Measurements from ENCODE around the gene SLC2A4.

Gene SLC2A4

GRCh38 chr17:7236808-7237207, 44.7 kb upstream of the SLC2A4 start:
- no peak overlapping the region for H3K4me3 ChIP-seq (ENCODE audit: low read depth, low read length)
- in situ Hi-C loops (cut with HindIII; ENCODE audit: low sequenced_read_pairs): no loop called here
- no peak for DNase-seq (ENCODE audit: low read depth, low spot score)
- TF ChIP-seq CTCF (IDR thresholded peaks at IDR 0.05; ENCODE audit: low read depth, low read length): no peak

- H3K4me3 ChIP-seq (ENCODE audit: low read depth, low read length): peak overlapping the region; percentile 98
- no peak for TF ChIP-seq CTCF (IDR thresholded peaks at IDR 0.05; ENCODE audit: low read depth, low read length)
- in situ Hi-C loops (cut with HindIII; ENCODE audit: low sequenced_read_pairs): no loop called here
- DNase-seq (ENCODE audit: low read depth, low spot score): no peak
Observed at GRCh38 chr17:7237266-7237760, 44.2 kb upstream of the SLC2A4 start.

GRCh38 chr17:7237761-7238419, 43.6 kb upstream of the SLC2A4 start:
- peak; percentile 66 for DNase-seq (ENCODE audit: low read depth, low spot score)
- in situ Hi-C loops (cut with HindIII; ENCODE audit: low sequenced_read_pairs): no loop called here
- no peak for TF ChIP-seq CTCF (IDR thresholded peaks at IDR 0.05; ENCODE audit: low read depth, low read length)
- H3K4me3 ChIP-seq (ENCODE audit: low read depth, low read length): peak overlapping the region; percentile 98

GRCh38 chr17:7238420-7239090, 43.0 kb upstream of the SLC2A4 start:
- no peak for TF ChIP-seq CTCF (IDR thresholded peaks at IDR 0.05; ENCODE audit: low read depth, low read length)
- no peak for DNase-seq (ENCODE audit: low read depth, low spot score)
- H3K4me3 ChIP-seq (ENCODE audit: low read depth, low read length): peak overlapping the region; percentile 98
- in situ Hi-C loops (cut with HindIII; ENCODE audit: low sequenced_read_pairs): no loop called here

- DNase-seq (ENCODE audit: low read depth, low spot score): peak; percentile 100
- H3K4me3 ChIP-seq (ENCODE audit: low read depth, low read length): peak within 1 kb of the TSS; percentile 98
- in situ Hi-C loops (cut with HindIII; ENCODE audit: low sequenced_read_pairs): no loop called here
- no peak for TF ChIP-seq CTCF (IDR thresholded peaks at IDR 0.05; ENCODE audit: low read depth, low read length)
Observed at GRCh38 chr17:7239091-7240027, 42.2 kb upstream of the SLC2A4 start, which contains the start of gene PHF23. Gene PHF23 (minus strand): TSS chr17:7239457. CDS start chr17:7239279, 178 bp downstream.

- H3K4me3 ChIP-seq (ENCODE audit: low read depth, low read length): peak overlapping the region; percentile 12
- no peak for DNase-seq (ENCODE audit: low read depth, low spot score)
- TF ChIP-seq CTCF (IDR thresholded peaks at IDR 0.05; ENCODE audit: low read depth, low read length): no peak
- in situ Hi-C loops (cut with HindIII; ENCODE audit: low sequenced_read_pairs): no loop called here
Observed at GRCh38 chr17:7240375-7240774, 41.1 kb upstream of the SLC2A4 start.
